Peyer's patch (tissue), 4 donors: ENCODE measurements around the gene ENTPD1. TPM values are rescaled to one million over a fixed set of nuclear protein-coding genes. Genes with fewer than 3 reads are reported as not detected.
A peak's percentile ranks its signal among the peaks of the same experiment; 100 is the strongest.

Source experiments
- DNase-seq, 3 donors: peaks; one replicate each; pipeline ENCODE4 v3.0.0-alpha.2; 2017 to 2019
- H3K27ac ChIP-seq, 4 donors: fragments of 200-600 bp; sonication (generic); one replicate each; pipeline ENCODE4 v1.5.1; 2016 to 2019
- H3K27me3 ChIP-seq, 2 donors: fragments of 200-600 bp; sonication (generic); one replicate each; pipeline ENCODE4 v1.5.1; 2019
- H3K36me3 ChIP-seq, 3 donors: fragments of 200-600 bp; sonication (generic); one replicate each; pipeline ENCODE4 v1.5.1; 2016 to 2019
- H3K4me1 ChIP-seq, 4 donors: fragments of 200-600 bp; sonication (generic); one replicate each; pipeline ENCODE4 v1.5.1; 2016 to 2019
- H3K4me3 ChIP-seq, 4 donors: fragments of 200-600 bp; sonication (generic); 1 replicate in 3 of 4; 2 replicates in 1 of 4; pipeline ENCODE4 v1.5.1; 2016 to 2019; ENCODE audit warnings: mild to moderate bottlenecking in 1 of 4
- H3K9me3 ChIP-seq, 4 donors: fragments of 200-600 bp; sonication (generic); one replicate each; pipeline ENCODE4 v1.5.1; 2016 to 2019; ENCODE audit warnings: mild to moderate bottlenecking in 1 of 4
- CTCF ChIP-seq, 6 experiments: fragments of 450-650 bp in 4 of 6; fragments of 200-600 bp in 2 of 6; sonication (generic) in 1 of 6; IDR thresholded peaks; one replicate each; pipeline ENCODE4 v1.5.1; 2017 to 2019; ENCODE audit warnings: antibody characterized with exemption in 6 of 6, mild to moderate bottlenecking in 3 of 6, moderate library complexity in 1 of 6
- POLR2A ChIP-seq, 2 donors: fragments of 450-650 bp; IDR thresholded peaks; one replicate each; pipeline ENCODE4 v1.5.1; 2017; ENCODE audit warnings: antibody characterized with exemption in 2 of 2, mild to moderate bottlenecking in 2 of 2, moderate library complexity in 2 of 2
- total RNA-seq, 4 donors: library from RNA; depleted of rRNA; stranded (reverse); fragments of >200 nt; gene quantifications; one replicate each; pipeline ENCODE4 v1.1.0, GENCODE V29; 2016

The ENTPD1 gene
- total RNA-seq, 4 donors from 2014 or later = 5.8 to 73.4 (median 16.8) TPM

- Histone ChIP-seq H3K4me3 (no peak overlapping the region), H3K9me3 (no peaks in the 10 kb centered on the region), H3K27ac (peak overlapping the region in 1 of 4 donors; percentile 34), H3K4me1 (peaks cover 0 to 27% (median 23%) of the 10 kb centered on the region in 4 donors), H3K27me3 (no peaks in the 10 kb centered on the region), H3K36me3 (no peaks in the 10 kb centered on the region)
- TF ChIP-seq POLR2A (IDR thresholded peaks at IDR 0.05) (no peak), CTCF (IDR thresholded peaks at IDR 0.05) (no peak)
- no peak for DNase-seq
Observed at GRCh38 chr10:95835149-95835860, 79.3 kb downstream of the ENTPD1 start.

DNA sequence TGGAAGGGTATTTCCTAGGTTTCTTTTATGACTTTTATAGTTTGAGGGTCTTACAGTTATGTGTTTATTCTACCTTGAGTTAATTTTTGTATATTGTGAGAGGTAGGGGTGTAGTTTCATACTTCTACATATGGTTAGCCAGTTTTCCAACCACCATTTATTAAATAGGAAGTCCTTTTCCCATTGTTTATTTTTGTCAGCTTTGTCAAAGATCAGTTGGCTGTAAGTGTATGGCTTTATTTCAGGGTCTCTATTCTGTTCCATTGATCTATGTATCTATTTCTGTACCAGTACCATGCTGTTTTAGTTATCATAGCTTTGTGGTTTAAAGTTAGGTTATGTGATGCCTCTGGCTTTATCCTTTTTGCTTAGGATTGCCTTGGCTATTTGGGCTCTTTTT is 79.9 kb downstream of the ENTPD1 start:
- Histone ChIP-seq H3K36me3 (no peaks in the 10 kb centered on the region), H3K27ac (peak overlapping the region in 1 of 4 donors; percentile 34), H3K9me3 (no peaks in the 10 kb centered on the region), H3K4me3 (no peak overlapping the region), H3K4me1 (peaks cover 0 to 27% (median 22%) of the 10 kb centered on the region in 4 donors), H3K27me3 (no peaks in the 10 kb centered on the region)
- no peak for DNase-seq
- TF ChIP-seq POLR2A (IDR thresholded peaks at IDR 0.05) (no peak), CTCF (IDR thresholded peaks at IDR 0.05) (no peak)

- TF ChIP-seq CTCF (IDR thresholded peaks at IDR 0.05) = no peak
- Histone ChIP-seq H3K36me3 (no peaks in the 10 kb centered on the region), H3K27ac (peak overlapping the region; percentile 12 to 79 (median 54)), H3K27me3 (no peaks in the 10 kb centered on the region), H3K4me3 (no peak overlapping the region), H3K9me3 (no peaks in the 10 kb centered on the region), H3K4me1 (peaks cover 0 to 27% (median 21%) of the 10 kb centered on the region in 4 donors)
- no peak for DNase-seq
Observed at GRCh38 chr10:95836610-95837355, 80.8 kb downstream of the ENTPD1 start.

DNA sequence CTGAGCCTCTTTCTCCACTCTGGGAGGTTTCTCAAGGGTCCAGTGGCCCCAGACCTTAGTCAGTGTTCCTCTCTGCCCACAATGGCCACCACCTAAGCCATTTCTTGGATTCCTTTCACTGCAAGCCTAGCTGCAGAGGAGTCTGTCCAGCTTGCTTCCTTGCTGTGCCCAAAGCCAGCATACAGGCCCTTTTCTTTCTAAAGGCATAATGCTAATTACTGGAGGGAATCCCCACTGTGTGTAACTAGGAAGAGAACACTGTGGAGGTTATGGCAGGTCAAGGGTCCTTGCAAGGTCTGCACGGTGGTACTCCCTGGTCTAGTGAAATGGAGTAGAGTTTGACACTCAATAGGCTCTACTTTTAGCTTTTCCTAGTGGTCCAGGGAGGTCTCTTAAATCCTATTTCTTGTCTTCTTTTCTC is 81.4 kb downstream of the ENTPD1 start:
- Histone ChIP-seq H3K4me1 (peaks cover 0 to 22% (median 17%) of the 10 kb centered on the region in 4 donors), H3K27ac (peak overlapping the region; percentile 12 to 79 (median 54)), H3K27me3 (no peaks in the 10 kb centered on the region), H3K36me3 (no peaks in the 10 kb centered on the region), H3K9me3 (no peaks in the 10 kb centered on the region), H3K4me3 (no peak overlapping the region)
- no peak for TF ChIP-seq CTCF (IDR thresholded peaks at IDR 0.05)
- no peak for TF ChIP-seq POLR2A (IDR thresholded peaks at IDR 0.05)
- DNase-seq = no peak

DNA sequence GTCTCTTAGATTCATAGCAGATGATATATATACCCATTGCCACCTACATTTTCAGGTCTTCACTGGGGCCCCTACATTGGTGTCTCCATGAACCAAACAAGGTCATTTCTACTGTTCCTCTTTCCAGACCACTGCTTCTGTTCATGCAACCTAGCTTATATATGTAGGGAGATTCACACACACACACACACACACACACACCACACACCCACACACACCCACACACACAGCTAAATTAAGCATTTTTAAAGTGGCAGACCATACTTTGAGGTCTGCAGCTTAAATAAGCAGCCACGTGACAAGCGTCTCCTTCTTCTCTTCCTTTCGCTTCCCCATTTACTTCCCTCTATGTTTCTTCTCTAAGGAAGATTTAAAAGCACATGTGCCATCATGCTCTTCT is 81.8 kb downstream of the ENTPD1 start:
- Histone ChIP-seq H3K9me3 (no peaks in the 10 kb centered on the region), H3K27ac (peak overlapping the region in 2 of 4 donors; percentile 66 to 79), H3K27me3 (no peaks in the 10 kb centered on the region), H3K36me3 (no peaks in the 10 kb centered on the region), H3K4me1 (peaks cover 0 to 18% (median 14%) of the 10 kb centered on the region in 4 donors), H3K4me3 (no peak overlapping the region)
- TF ChIP-seq POLR2A (IDR thresholded peaks at IDR 0.05) (no peak), CTCF (IDR thresholded peaks at IDR 0.05) (no peak)
- DNase-seq = peak in 2 of 3 donors; percentile 81
